Measurements from ENCODE around the gene CDKAL1. TPM values are rescaled to one million over a fixed set of nuclear protein-coding genes. Genes with fewer than 3 reads are reported as not detected.
"Not testable (repeated sequence)": the region's sequence is repeated elsewhere in the genome, so short reads cannot be mapped to it uniquely, and the experiment has no call there.

The CDKAL1 gene
- total RNA-seq, 1 donor = 26.8 TPM

DNA sequence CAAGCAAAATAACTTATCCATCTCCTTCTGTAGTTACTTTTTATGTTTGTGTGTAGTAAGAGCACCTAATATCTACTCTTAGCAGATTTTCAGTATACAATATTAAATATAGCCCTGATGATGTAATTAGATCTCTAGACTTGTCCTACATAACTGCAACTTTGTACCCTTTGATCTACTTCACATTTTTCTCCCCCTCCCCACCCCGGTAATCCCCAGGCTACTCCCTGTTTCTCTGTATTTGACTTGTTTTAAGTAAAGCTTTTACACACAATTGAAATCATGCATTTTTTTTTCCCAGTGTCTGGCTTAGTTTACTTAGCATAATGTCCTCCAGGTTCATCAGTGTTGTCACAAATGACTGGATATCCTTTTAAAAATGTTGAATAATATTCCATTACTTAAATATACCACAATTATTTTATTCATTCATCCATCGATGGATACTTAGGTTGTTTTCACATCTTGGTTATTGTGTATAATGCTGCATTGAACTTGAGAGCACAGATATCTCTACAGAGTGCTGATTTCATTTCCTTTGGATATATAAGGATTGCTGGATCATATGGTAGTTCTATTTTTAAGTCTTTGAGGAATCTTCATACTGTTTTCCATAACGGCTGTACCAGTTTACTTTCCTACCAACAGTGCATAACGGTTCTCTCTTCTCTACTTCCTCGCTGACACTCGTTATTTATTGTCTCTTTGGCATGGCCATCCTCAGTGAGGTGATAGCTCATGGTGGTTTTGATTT lies 212.7 kb downstream of the CDKAL1 start:
- TF ChIP-seq, protein P1, sequence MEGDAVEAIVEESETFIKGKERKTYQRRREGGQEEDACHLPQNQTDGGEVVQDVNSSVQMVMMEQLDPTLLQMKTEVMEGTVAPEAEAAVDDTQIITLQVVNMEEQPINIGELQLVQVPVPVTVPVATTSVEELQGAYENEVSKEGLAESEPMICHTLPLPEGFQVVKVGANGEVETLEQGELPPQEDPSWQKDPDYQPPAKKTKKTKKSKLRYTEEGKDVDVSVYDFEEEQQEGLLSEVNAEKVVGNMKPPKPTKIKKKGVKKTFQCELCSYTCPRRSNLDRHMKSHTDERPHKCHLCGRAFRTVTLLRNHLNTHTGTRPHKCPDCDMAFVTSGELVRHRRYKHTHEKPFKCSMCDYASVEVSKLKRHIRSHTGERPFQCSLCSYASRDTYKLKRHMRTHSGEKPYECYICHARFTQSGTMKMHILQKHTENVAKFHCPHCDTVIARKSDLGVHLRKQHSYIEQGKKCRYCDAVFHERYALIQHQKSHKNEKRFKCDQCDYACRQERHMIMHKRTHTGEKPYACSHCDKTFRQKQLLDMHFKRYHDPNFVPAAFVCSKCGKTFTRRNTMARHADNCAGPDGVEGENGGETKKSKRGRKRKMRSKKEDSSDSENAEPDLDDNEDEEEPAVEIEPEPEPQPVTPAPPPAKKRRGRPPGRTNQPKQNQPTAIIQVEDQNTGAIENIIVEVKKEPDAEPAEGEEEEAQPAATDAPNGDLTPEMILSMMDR (IDR thresholded peaks at IDR 0.05; ENCODE audit: insufficient read depth, low read depth, low read length) = no peak
- no peak overlapping the region for H3K4me3 ChIP-seq (ENCODE audit: low read depth, low read length)
- no peak for DNase-seq (ENCODE audit: low read depth)

DNA sequence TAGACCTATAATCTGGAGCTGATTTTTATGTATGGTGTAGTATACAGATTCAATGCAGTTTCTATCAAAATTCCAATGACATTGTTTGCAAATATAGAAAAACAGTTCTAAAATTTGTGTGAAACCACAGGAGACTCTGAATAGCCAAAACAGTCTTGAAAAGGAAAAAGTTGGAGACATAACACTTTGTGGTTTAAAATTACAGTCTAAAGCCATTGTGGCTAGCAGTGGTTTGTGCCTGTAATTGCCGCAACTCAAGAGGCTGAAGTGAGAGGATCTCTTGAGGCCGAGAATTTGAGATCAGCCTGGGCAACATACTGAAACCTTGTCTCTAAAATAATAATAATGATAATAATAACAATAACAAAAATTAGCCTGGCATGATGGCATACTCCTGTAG lies 213.7 kb downstream of the CDKAL1 start:
- no peak for DNase-seq (ENCODE audit: low read depth)

DNA sequence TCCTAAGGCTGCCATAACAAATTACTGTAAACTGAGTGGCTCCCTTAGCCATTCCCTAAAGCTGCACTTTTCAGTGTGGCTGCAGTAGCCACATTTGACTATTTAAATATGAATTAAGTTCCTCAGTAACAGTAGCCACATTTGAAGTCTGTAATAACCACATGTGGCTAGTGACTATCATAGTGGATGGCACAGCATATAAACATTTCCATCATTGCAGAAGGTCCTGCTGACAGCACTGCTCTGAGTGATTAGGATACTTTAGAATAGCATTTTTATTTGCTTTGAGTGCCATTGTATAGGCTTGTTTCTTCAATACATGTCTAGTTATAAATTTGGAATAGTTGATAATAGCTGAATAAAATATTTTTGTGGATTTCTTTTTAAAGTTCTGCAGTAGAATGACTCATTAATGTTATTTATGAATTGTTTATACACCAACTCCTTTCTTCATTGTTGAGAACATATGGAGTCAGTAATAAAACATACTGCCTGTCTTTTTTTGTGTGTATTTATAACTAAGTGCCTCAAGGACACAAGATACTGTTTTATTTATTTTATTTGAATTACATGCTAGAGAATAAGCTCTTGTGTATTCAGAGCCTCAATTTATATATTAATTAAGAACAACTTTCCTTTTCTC lies 217.2 kb downstream of the CDKAL1 start:
- DNase-seq (ENCODE audit: low read depth) = peak; percentile 58

More for the DNA sequence above, 213.7 kb downstream of the CDKAL1 start:
- TF ChIP-seq, protein P1 (IDR thresholded peaks at IDR 0.05; ENCODE audit: insufficient read depth, low read depth, low read length) = no peak
- H3K4me3 ChIP-seq (ENCODE audit: low read depth, low read length) = no peak overlapping the region

DNA sequence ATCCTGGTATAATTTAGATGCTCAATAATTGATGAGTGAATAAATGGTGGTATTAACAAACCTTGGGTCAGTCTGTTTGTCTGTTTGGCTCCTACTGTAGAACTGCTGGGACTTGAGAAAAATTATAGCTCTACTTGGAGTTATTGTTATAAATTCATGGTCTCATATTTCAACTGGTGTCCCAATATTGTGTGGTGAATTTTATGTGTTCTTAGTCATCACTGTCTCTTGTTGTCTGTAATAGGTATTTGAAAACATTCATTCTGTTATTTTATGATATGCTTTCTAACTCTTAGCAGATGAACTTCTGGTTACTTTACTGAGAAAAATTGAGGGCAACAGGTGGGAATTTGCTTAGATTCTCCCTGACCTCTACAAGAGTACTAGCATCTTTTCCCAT lies 221.4 kb downstream of the CDKAL1 start:
- peak; percentile 80 for DNase-seq (ENCODE audit: low read depth)
- TF ChIP-seq, protein P1 (IDR thresholded peaks at IDR 0.05; ENCODE audit: insufficient read depth, low read depth, low read length) = no peak
- H3K4me3 ChIP-seq (ENCODE audit: low read depth, low read length) = no peak overlapping the region

More for the DNA sequence above, 217.2 kb downstream of the CDKAL1 start:
- no peak overlapping the region for H3K4me3 ChIP-seq (ENCODE audit: low read depth, low read length)
- TF ChIP-seq, protein P1 (IDR thresholded peaks at IDR 0.05; ENCODE audit: insufficient read depth, low read depth, low read length) = no peak

DNA sequence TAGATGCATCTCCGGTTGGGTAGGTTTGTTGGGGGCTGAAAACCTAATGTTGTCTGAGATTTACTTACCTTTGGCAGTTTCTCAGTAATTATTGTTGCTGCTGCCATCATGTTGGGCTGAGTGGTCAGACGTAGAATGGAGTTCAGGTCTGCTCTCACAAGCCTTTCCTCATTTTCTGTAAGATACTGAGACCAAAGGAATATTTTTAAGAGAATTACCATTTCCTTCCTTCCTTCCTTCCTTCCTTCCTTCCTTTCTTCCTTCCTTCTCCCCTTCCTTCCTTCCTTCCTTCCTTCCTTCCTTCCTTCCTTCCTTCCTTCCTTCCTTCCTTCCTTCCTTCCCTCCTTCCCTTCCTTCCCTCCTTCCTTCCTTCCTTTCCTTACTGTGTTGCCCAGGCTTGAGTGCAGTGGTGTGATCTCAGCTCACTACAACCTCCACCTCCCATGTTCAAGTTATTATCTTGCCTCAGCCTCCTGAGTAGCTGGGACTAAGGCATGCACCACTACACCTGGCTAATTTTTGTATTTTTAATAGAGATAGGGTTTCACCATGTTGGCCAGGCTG lies 222.4 kb downstream of the CDKAL1 start:
- DNase-seq (ENCODE audit: low read depth); H3K4me3 ChIP-seq (ENCODE audit: low read depth, low read length): not testable (repeated sequence)

DNA sequence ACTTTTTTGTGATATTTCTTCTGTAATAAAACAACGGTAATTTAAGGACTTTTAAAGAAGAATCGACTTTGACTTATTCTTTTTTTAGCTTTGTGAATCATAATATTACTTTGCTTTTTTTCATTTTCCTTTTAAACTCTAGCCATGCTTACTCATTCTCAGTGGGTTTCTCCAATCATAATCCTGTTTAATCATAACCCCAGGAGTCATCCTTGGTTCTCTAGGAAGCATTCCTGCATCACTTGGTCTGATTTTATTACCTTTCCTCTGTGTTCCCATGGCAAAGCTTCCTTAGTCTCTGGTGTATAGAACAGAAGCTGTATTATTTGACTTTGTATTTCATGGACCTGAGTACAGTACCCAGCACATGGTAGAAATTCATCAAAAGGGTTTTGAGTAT lies 223.5 kb downstream of the CDKAL1 start:
- H3K4me3 ChIP-seq (ENCODE audit: low read depth, low read length) = no peak overlapping the region
- TF ChIP-seq, protein P1 (IDR thresholded peaks at IDR 0.05; ENCODE audit: insufficient read depth, low read depth, low read length) = no peak
- peak; percentile 10 for DNase-seq (ENCODE audit: low read depth)

DNA sequence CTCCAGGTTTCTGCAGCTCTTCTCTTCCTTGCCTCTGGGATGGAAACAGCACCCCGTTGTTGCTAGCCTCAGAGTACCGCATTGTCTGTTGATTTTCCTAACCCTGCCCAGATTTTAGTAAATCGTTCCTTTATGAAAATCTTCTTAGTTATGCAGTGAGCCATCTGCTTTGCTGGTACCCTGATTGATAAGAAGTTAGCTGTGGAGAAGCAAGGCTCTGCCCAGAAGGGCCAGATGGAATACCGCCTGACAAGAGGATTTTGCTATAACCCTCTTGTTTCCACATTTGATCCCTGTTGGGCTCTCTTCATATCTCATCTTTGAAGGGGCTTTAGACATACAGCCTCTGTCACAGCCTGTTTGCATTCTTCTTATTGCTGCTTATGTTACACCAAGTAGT lies 229.0 kb downstream of the CDKAL1 start:
- H3K4me3 ChIP-seq (ENCODE audit: low read depth, low read length) = no peak overlapping the region
- no peak for DNase-seq (ENCODE audit: low read depth)
- TF ChIP-seq, protein P1 (IDR thresholded peaks at IDR 0.05; ENCODE audit: insufficient read depth, low read depth, low read length) = no peak

All from fibroblast of villous mesenchyme (primary cell).